ENCODE results near the gene NBAS.

Gene NBAS

GRCh38 chr2:15271276-15271675, 289.9 kb downstream of the NBAS start:
- no peak overlapping the region for H2AFZ ChIP-seq (ENCODE audit: low read depth, low read length)
- H3K14ac ChIP-seq (ENCODE audit: low read length in 2 of 2), result no peak overlapping the region
- H2AK5ac ChIP-seq (ENCODE audit: low read length, severe bottlenecking), result no peak overlapping the region
- WGBS, result 68% methylated on average over 3 of the region's 3 CpGs
- H2BK15ac ChIP-seq (ENCODE audit: low read depth, poor library complexity, severe bottlenecking), result no peak overlapping the region
- H3K9me3 ChIP-seq (ENCODE audit: control insufficient read depth, low read length), result no peaks in the 10 kb centered on the region
- H3K4ac ChIP-seq (ENCODE audit: low read depth in 1 of 2, low read length in 2 of 2), result no peak overlapping the region
- no peaks in the 10 kb centered on the region for H3K27me3 ChIP-seq (ENCODE audit: control insufficient read depth in 1 of 2, insufficient read depth in 1 of 2, low read length in 2 of 2)
- H3K4me2 ChIP-seq (ENCODE audit: low read length, poor library complexity, severe bottlenecking), result no peak overlapping the region
- no peaks in the 10 kb centered on the region for H3K4me1 ChIP-seq (ENCODE audit: control insufficient read depth, insufficient read depth, low read depth, low read length)
- H2BK120ac ChIP-seq (ENCODE audit: low read depth, low read length), result no peak overlapping the region
- H4K91ac ChIP-seq (ENCODE audit: low read length), result no peak overlapping the region
- no peak overlapping the region for H4K8ac ChIP-seq (ENCODE audit: low read length)
- no peak overlapping the region for H3K27ac ChIP-seq (ENCODE audit: low read length, poor library complexity, severe bottlenecking)
- H3K18ac ChIP-seq (ENCODE audit: low read depth in 1 of 2, low read length in 2 of 2), result no peak overlapping the region
- H2BK5ac ChIP-seq (ENCODE audit: low read depth, low read length, poor library complexity, severe bottlenecking), result no peak overlapping the region
- no peak for DNase-seq
- H3K79me1 ChIP-seq (replicated peaks; ENCODE audit: low read length, poor library complexity, severe bottlenecking), result peaks cover 4% of the 10 kb centered on the region
- peaks cover 0 to 20% of the 10 kb centered on the region in 2 experiments for H3K36me3 ChIP-seq (ENCODE audit: control insufficient read depth in 1 of 2, insufficient read depth in 2 of 2, low read depth in 1 of 2, low read length in 2 of 2)
- H2BK12ac ChIP-seq (ENCODE audit: low read length in 2 of 2), result no peak overlapping the region
- no peak overlapping the region for H3K4me3 ChIP-seq (ENCODE audit: insufficient read depth in 1 of 2, low read depth in 1 of 2, low read length in 2 of 2)
- no peak overlapping the region for H3K9ac ChIP-seq (ENCODE audit: low read length)
- H3K23ac ChIP-seq (ENCODE audit: low read length in 2 of 2), result no peak overlapping the region

DNA sequence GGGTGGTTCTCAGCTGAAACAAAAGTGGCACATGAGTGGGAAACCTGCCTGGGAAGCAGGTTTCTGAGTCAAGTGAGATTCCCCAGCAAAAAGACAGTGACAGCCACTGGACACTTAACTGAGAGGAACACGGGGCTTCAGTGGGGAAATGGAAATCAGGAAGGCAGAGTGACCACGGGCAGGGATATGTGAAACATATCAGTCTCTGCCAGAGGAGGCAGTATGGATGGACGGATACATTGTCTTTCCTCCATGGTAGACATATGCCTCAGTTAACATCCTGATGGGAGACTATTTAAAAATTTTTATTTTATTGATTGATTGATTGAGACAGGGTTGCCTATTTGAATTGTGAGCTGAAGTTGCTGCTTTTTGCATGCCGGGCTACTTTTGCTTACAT, 292.1 kb downstream of the NBAS start:
- H3K18ac ChIP-seq (ENCODE audit: low read depth in 1 of 2, low read length in 2 of 2), result no peak overlapping the region
- no peak overlapping the region for H3K4me3 ChIP-seq (ENCODE audit: insufficient read depth in 1 of 2, low read depth in 1 of 2, low read length in 2 of 2)
- no peaks in the 10 kb centered on the region for H3K27me3 ChIP-seq (ENCODE audit: control insufficient read depth in 1 of 2, insufficient read depth in 1 of 2, low read length in 2 of 2)
- no peaks in the 10 kb centered on the region for H3K4me1 ChIP-seq (ENCODE audit: control insufficient read depth, insufficient read depth, low read depth, low read length)
- no peak for DNase-seq
- H3K27ac ChIP-seq (ENCODE audit: low read length, poor library complexity, severe bottlenecking), result no peak overlapping the region
- no peak overlapping the region for H3K14ac ChIP-seq (ENCODE audit: low read length in 2 of 2)
- H3K9me3 ChIP-seq (ENCODE audit: control insufficient read depth, low read length), result no peaks in the 10 kb centered on the region
- peaks cover 4% of the 10 kb centered on the region for H3K79me1 ChIP-seq (replicated peaks; ENCODE audit: low read length, poor library complexity, severe bottlenecking)
- H4K8ac ChIP-seq (ENCODE audit: low read length), result no peak overlapping the region
- H2AFZ ChIP-seq (ENCODE audit: low read depth, low read length), result no peak overlapping the region
- no peak overlapping the region for H2AK5ac ChIP-seq (ENCODE audit: low read length, severe bottlenecking)
- H3K4me2 ChIP-seq (ENCODE audit: low read length, poor library complexity, severe bottlenecking), result no peak overlapping the region
- H3K9ac ChIP-seq (ENCODE audit: low read length), result no peak overlapping the region
- no peak overlapping the region for H2BK120ac ChIP-seq (ENCODE audit: low read depth, low read length)
- no peak overlapping the region for H3K4ac ChIP-seq (ENCODE audit: low read depth in 1 of 2, low read length in 2 of 2)
- H3K36me3 ChIP-seq (ENCODE audit: control insufficient read depth in 1 of 2, insufficient read depth in 2 of 2, low read depth in 1 of 2, low read length in 2 of 2), result peaks cover 0 to under 1% of the 10 kb centered on the region in 2 experiments
- no peak overlapping the region for H2BK12ac ChIP-seq (ENCODE audit: low read length in 2 of 2)
- H2BK5ac ChIP-seq (ENCODE audit: low read depth, low read length, poor library complexity, severe bottlenecking), result no peak overlapping the region
- no peak overlapping the region for H2BK15ac ChIP-seq (ENCODE audit: low read depth, poor library complexity, severe bottlenecking)
- no peak overlapping the region for H4K91ac ChIP-seq (ENCODE audit: low read length)
- WGBS, result 95% methylated on average over 3 of the region's 4 CpGs
- H3K23ac ChIP-seq (ENCODE audit: low read length in 2 of 2), result no peak overlapping the region

- Histone ChIP-seq H2BK15ac (ENCODE audit: low read depth, poor library complexity, severe bottlenecking) (no peak overlapping the region), H2BK12ac (ENCODE audit: low read length in 2 of 2) (no peak overlapping the region), H3K9me3 (ENCODE audit: control insufficient read depth, low read length) (no peaks in the 10 kb centered on the region), H4K91ac (ENCODE audit: low read length) (no peak overlapping the region), H3K9ac (ENCODE audit: low read length) (no peak overlapping the region), H3K4me1 (ENCODE audit: control insufficient read depth, insufficient read depth, low read depth, low read length) (no peaks in the 10 kb centered on the region), H3K23ac (ENCODE audit: low read length in 2 of 2) (no peak overlapping the region), H2BK5ac (ENCODE audit: low read depth, low read length, poor library complexity, severe bottlenecking) (no peak overlapping the region), H3K27ac (ENCODE audit: low read length, poor library complexity, severe bottlenecking) (no peak overlapping the region), H4K8ac (ENCODE audit: low read length) (no peak overlapping the region), H2BK120ac (ENCODE audit: low read depth, low read length) (no peak overlapping the region), H3K4ac (ENCODE audit: low read depth in 1 of 2, low read length in 2 of 2) (no peak overlapping the region), H3K27me3 (ENCODE audit: control insufficient read depth in 1 of 2, insufficient read depth in 1 of 2, low read length in 2 of 2) (no peaks in the 10 kb centered on the region), H2AK5ac (ENCODE audit: low read length, severe bottlenecking) (no peak overlapping the region), H3K4me2 (ENCODE audit: low read length, poor library complexity, severe bottlenecking) (no peak overlapping the region), H3K79me1 (replicated peaks; ENCODE audit: low read length, poor library complexity, severe bottlenecking) (peaks cover 2% of the 10 kb centered on the region), H3K14ac (ENCODE audit: low read length in 2 of 2) (no peak overlapping the region), H3K36me3 (ENCODE audit: control insufficient read depth in 1 of 2, insufficient read depth in 2 of 2, low read depth in 1 of 2, low read length in 2 of 2) (peaks cover 0 to 4% of the 10 kb centered on the region in 2 experiments), H3K18ac (ENCODE audit: low read depth in 1 of 2, low read length in 2 of 2) (no peak overlapping the region), H2AFZ (ENCODE audit: low read depth, low read length) (no peak overlapping the region), H3K4me3 (ENCODE audit: insufficient read depth in 1 of 2, low read depth in 1 of 2, low read length in 2 of 2) (no peak overlapping the region)
- no peak for DNase-seq
- WGBS, result 90% methylated on average over 3 of the region's 3 CpGs
Observed at GRCh38 chr2:15265889-15266288, 295.2 kb downstream of the NBAS start.

DNA sequence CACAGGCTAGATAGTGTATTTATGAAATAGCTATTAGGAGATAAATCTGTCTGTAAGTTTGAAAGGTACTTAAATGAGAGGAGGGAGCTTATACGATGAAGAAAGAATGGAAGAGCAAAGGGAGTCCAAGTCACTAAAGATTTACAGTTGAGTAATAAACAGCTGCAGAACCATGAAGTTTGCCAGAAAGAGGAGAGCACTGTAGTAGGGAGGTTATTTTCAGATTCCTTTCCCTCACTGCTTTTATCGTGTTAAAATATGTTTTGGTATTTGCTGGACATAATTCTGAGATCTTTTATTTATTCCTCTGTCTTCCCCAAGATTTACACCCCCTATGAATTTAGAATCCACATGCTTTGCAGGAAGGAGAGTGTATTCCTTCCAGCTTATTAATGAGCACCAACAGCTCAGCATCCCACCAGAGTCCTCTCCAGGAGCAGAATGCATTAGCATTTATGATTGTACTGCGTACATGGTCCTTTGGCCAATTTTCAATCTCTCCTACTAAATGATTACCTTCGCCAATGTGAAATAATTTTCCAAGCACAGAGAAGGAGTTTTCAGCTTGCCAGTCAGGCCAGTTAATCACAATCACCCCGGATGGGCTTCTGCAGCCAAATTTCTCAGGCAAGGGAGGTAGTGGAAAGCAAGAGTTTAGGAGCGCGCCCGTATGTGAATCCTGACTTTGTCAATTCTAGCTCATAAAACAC, 297.0 kb downstream of the NBAS start:
- no peak overlapping the region for H2BK12ac ChIP-seq (ENCODE audit: low read length in 2 of 2)
- no peak overlapping the region for H3K27ac ChIP-seq (ENCODE audit: low read length, poor library complexity, severe bottlenecking)
- no peak overlapping the region for H3K23ac ChIP-seq (ENCODE audit: low read length in 2 of 2)
- no peak overlapping the region for H2AK5ac ChIP-seq (ENCODE audit: low read length, severe bottlenecking)
- H3K79me1 ChIP-seq (replicated peaks; ENCODE audit: low read length, poor library complexity, severe bottlenecking), result peaks cover 8% of the 10 kb centered on the region
- peaks cover 4% of the 10 kb centered on the region for H3K9me3 ChIP-seq (ENCODE audit: control insufficient read depth, low read length)
- no peak overlapping the region for H3K4ac ChIP-seq (ENCODE audit: low read depth in 1 of 2, low read length in 2 of 2)
- H2BK15ac ChIP-seq (ENCODE audit: low read depth, poor library complexity, severe bottlenecking), result no peak overlapping the region
- H3K4me2 ChIP-seq (ENCODE audit: low read length, poor library complexity, severe bottlenecking), result no peak overlapping the region
- no peaks in the 10 kb centered on the region for H3K27me3 ChIP-seq (ENCODE audit: control insufficient read depth in 1 of 2, insufficient read depth in 1 of 2, low read length in 2 of 2)
- WGBS, result 94% methylated on average over 7 of the region's 8 CpGs
- H3K9ac ChIP-seq (ENCODE audit: low read length), result no peak overlapping the region
- no peak overlapping the region for H3K14ac ChIP-seq (ENCODE audit: low read length in 2 of 2)
- H3K4me1 ChIP-seq (ENCODE audit: control insufficient read depth, insufficient read depth, low read depth, low read length), result no peaks in the 10 kb centered on the region
- H3K4me3 ChIP-seq (ENCODE audit: insufficient read depth in 1 of 2, low read depth in 1 of 2, low read length in 2 of 2), result no peak overlapping the region
- no peak overlapping the region for H2AFZ ChIP-seq (ENCODE audit: low read depth, low read length)
- no peak for DNase-seq
- no peak overlapping the region for H4K8ac ChIP-seq (ENCODE audit: low read length)
- H2BK120ac ChIP-seq (ENCODE audit: low read depth, low read length), result no peak overlapping the region
- peaks cover 0 to 4% of the 10 kb centered on the region in 2 experiments for H3K36me3 ChIP-seq (ENCODE audit: control insufficient read depth in 1 of 2, insufficient read depth in 2 of 2, low read depth in 1 of 2, low read length in 2 of 2)
- no peak overlapping the region for H2BK5ac ChIP-seq (ENCODE audit: low read depth, low read length, poor library complexity, severe bottlenecking)
- H4K91ac ChIP-seq (ENCODE audit: low read length), result no peak overlapping the region
- no peak overlapping the region for H3K18ac ChIP-seq (ENCODE audit: low read depth in 1 of 2, low read length in 2 of 2)
